Ramos (cell line): ENCODE results near the gene SYNDIG1L.
"Not testable (repeated sequence)": the region's sequence is repeated elsewhere in the genome, so short reads cannot be mapped to it uniquely, and the experiment has no call there.

ENCODE experiments used
- in situ Hi-C: fragments of 300-500 bp; cut with MboI; formaldehyde crosslinking; loops from one replicate; pipeline ENCODE4 v1.14.3; 2022; ENCODE audit warnings: low sequenced_read_pairs; ENCODE audit not compliant: unreplicated experiment

The SYNDIG1L gene

GRCh38 chr14:74404435-74404834, 21.6 kb downstream of the SYNDIG1L start:
- in situ Hi-C loops, result no loop called here

DNA sequence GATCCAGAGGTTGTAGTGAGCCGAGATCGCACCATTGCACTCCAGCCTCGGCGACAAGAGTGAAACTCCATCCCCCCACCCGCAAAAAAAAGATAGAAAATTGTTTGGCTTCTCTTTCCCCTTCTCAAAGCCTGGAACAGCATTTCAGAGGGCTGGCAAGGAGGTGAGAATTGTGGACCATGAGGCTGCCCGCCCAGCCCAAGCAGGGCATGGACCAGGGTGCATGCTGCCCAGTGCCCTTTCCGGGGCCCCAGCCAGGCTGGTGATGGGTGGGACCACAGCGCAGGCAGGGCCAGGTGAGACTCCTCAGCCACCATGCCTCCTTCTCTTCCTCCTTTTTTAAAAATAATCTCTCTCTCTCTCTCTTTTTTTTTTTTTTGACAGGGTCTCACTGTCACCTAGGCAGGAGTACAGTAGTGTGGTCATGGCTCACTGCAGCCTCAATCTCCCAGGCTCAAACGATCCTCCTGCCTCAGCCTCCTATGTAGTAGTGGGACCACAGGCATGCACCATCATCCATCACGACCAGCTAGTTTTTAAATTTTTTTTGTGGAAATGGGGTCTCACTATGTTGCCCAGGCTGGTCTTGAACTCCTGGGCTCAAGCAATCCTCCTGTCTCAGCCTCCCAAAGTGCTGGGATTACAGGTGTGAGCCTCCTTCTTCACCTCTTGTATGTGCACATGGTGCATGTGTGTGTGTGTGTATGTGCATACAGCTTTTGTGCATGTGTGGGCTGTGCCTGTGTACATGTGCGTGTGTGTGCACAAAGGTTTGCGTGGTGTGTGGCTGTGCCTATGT, 22.2 kb downstream of the SYNDIG1L start:
- in situ Hi-C loops, result no loop called here

DNA sequence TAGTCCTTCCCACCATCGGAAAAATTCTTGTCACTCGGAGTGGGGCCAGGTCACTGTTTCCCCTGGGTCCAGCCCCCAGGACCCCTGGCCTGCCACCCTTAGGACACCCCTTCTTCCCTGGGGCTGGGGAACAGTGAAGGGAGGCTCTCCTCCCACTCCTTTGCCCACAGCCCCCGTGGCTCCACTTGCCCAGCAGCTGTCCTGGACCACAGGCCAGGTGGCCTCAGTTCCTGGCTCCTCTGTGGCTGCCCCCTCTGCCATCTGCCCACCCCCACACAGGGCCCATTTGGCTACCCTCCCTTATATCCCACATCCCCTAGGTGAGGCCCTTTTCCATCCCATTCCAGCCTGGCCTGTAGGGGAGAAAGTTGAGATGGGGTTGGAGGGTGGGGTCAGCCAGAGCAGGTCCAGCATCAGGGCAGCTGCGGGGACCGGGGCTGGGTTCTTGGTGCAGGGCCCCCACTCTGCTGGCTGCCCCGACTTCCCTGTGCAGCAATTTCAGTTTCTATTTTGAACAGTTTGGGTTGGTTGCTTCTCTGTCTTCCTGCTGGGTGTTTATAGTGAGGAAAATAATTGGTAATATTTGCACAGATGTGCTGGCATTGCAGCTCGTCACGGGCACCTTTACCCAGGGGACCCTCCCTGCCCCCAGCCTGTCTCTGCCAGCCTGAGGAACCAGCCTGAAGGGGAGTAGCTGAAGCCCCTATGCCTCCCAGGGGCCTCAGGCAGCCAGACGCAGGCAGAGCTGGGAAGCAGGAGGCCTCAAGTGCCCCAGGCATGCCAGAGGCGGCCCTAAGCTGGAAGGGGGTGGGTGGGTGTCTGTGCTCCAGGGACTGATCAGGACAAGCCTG, 23.4 kb downstream of the SYNDIG1L start:
- in situ Hi-C loops, result no loop called here

DNA sequence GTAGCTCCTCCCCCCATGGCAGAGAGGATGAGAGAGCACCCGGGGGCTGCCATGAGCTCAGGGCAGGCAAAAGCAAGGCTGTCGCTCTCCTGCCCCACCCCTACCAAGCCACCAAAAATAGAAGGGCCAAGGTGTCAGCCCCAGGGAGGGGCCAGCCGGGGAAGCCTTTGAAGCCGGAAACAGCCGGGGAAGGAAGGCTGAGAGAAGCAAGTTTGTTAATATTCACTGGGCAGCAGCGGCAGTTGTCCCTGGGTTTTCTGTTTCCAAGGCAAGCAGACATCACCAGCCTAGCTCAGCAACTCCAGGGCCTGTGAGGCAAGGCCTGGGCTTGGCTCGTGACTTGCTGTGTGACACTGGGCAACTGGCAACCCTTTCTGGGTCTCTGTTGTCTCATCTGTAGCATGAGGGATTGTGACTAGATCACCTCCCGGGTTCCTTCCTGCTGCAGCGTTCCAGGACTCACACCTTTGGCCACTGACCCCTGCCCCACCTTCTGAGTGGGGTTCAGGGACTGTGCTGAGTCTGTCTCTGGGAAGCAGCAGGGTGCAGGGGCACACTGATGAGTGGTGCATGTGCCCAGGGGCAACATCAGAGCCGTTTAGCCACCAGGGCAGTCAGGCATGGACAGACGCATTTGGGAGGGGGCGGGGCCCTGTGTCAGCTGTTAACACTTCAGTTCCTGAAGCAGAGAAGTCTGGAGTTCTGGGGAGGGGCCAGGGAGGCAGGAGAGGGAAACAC, 24.3 kb downstream of the SYNDIG1L start:
- in situ Hi-C loops, result no loop called here

DNA sequence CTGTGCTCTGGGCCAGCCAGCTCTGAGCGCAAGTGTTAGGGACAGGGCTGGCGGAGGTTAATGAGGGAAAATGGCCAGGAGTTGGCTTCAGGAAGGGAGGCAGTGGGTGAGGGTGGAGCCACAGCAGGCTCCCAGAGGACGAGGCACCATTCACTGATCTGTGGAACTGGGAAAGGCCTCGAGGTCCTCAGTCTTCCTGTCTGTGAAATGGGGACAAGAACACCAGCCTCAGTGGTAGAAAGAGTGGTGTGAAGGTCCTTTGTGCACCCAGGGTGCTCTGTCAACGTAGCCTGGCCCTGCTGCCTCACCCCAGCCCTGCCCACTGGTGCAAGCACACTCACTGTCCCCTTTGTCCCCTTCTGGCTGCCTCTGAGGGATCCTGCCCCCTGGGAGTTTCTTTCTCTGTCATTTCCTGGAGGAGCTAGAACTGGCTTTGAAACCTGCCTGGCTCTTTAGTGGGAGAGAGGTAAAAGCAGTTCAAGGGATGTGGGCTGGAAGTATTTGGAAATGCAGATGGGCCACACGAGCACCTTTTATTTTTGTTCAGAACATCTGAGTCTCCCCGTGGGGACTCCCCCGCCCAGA, 25.0 kb downstream of the SYNDIG1L start:
- in situ Hi-C loops, result no loop called here

GRCh38 chr14:74400031-74400685, 25.9 kb downstream of the SYNDIG1L start:
- in situ Hi-C loops, result no loop called here

DNA sequence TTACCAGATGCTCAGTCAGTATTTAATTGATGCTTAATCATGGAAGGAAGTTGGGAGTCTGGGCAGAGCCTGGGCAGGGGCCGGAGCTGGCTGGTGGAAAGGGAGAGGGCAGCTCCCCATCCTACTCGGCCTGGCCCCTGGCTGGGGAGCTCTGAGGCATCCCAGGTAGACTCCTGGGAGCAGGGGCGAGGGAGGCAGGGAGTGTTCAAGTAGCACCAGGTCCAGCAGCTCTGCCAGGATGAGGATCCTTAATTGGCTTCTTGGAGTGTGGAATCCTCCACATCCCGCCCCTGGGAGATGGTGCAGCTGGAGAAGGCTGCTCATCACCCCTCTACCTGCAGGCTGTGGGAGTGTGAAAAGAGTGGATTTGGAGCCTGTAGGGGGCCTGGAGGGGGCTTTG, 30.9 kb downstream of the SYNDIG1L start:
- in situ Hi-C loops, result no loop called here

GRCh38 chr14:74394549-74394948, 31.5 kb downstream of the SYNDIG1L start:
- in situ Hi-C loops, result no loop called here

- in situ Hi-C loops, result no loop called here
Measured at GRCh38 chr14:74392616-74393570, 33.1 kb downstream of the SYNDIG1L start.

DNA sequence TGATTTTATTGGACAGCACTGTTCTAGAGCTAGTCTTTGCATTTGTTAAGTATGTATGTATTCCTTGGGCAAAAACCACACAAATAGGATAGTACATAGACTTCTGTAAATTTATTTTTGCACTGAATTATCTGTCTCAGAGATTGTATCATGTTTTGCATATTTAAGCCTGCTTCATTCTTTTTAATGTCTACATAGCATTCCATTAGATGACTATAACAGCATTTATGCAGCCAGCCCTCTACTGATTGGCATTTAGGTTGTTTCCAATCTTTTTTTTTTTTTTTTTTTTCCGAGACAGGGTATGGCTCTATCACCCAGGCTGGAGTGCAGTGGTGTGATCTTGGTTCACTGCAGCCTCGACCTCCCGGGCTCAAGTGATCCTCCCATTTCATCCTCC, 34.5 kb downstream of the SYNDIG1L start:
- in situ Hi-C loops, result no loop called here

GRCh38 chr14:74390505-74390904, 35.5 kb downstream of the SYNDIG1L start:
- in situ Hi-C loops, result not testable (repeated sequence)

GRCh38 chr14:74389980-74390379, 36.0 kb downstream of the SYNDIG1L start:
- in situ Hi-C loops, result no loop called here

- in situ Hi-C loops, result no loop called here
Measured at GRCh38 chr14:74382231-74382630, 43.8 kb downstream of the SYNDIG1L start.

DNA sequence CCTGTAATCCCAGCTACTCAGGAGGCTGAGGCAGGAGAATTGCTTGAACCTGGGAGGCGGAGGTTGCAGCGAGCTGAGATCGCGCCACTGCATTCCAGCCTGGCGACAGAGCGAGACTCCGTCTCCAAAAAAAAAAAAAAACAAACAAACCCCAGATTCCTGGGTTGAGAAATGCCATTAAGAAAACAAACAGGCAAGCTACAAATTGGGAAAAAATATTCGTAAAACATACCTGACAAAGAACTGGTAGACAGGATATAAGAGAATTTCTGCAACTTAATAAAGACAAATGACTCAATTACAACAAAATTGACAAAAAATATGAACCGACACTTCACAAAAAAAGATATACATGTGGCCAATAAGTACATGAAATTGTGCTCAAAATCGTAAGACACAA, 44.4 kb downstream of the SYNDIG1L start:
- in situ Hi-C loops, result not testable (repeated sequence)

GRCh38 chr14:74380845-74381244, 45.2 kb downstream of the SYNDIG1L start:
- in situ Hi-C loops, result no loop called here

DNA sequence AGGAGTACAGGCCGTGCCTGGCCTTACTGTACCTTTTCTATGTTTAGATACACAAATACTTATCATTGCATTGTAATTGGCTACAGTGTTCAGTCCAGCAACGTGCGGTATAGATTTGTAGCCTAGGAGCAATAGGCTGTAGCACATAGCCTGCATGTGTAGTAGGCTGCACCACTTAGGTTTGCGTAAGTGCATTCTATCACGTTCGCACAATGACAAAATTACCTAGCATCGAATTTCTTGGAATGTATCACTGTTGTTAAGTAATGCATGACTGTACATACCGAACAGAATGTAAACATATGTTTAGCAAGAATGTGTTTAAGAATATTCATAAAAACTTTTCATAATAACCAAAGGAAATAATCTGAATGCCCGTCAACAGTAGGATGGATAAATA, 45.8 kb downstream of the SYNDIG1L start:
- in situ Hi-C loops, result no loop called here

GRCh38 chr14:74377976-74378690, 47.9 kb downstream of the SYNDIG1L start:
- in situ Hi-C loops, result no loop called here

DNA sequence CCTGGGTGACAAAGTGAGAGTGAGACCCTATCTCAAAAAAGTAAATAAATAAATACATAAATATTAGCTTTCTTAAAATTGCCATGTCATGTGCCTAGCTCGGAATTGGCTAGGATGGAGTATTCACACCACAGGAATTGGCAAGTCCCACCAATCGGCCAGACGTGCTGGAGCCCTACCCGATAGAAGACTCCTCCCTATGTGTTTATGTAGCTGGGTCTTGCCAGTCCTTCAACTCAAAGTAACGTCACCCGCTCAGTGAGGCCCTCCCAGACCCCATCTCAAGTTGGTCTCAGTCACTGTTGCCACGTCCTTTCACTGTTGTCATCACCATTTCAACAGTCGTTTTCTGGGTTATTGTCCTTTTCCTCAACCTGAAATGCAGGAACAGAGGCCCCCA, 57.6 kb downstream of the SYNDIG1L start:
- in situ Hi-C loops, result no loop called here
